Ascending aorta (tissue), 2 donors: ENCODE results near the gene GALNT17. TPM values are rescaled to one million over a fixed set of nuclear protein-coding genes. Genes with fewer than 3 reads are reported as not detected.

ENCODE experiments used
- DNase-seq, 2 donors: peaks; one replicate each; pipeline ENCODE4 v3.0.0-alpha.2; 2019; ENCODE audit warnings: low spot score in 2 of 2
- H3K27ac ChIP-seq, 2 donors: fragments of 200-600 bp; sonication (generic); one replicate each; pipeline ENCODE4 v1.5.1; 2016 to 2017; ENCODE audit warnings: mild to moderate bottlenecking in 1 of 2
- H3K27me3 ChIP-seq: fragments of 200-600 bp; sonication (generic); one replicate; pipeline ENCODE4 v1.5.1; 2017
- H3K36me3 ChIP-seq, 2 donors: fragments of 200-600 bp; sonication (generic); one replicate each; pipeline ENCODE4 v1.5.1; 2016
- H3K4me1 ChIP-seq, 2 donors: fragments of 200-600 bp; sonication (generic); one replicate each; pipeline ENCODE4 v1.5.1; 2016 to 2017; ENCODE audit warnings: mild to moderate bottlenecking in 1 of 2
- H3K4me3 ChIP-seq, 2 donors: fragments of 200-600 bp; sonication (generic); one replicate each; pipeline ENCODE4 v1.5.1; 2016 to 2017; ENCODE audit warnings: mild to moderate bottlenecking in 1 of 2
- H3K9me3 ChIP-seq, 2 donors: fragments of 200-600 bp; sonication (generic); one replicate each; pipeline ENCODE4 v1.5.1; 2016
- intact Hi-C: fragments of 100-400 bp; cut with DNase I; formaldehyde crosslinking; loops from one replicate; pipeline ENCODE4 v1.15.1; 2023
- total RNA-seq: library from RNA; depleted of rRNA; stranded (reverse); fragments of >200 nt; gene quantifications from one replicate; pipeline ENCODE4 v1.1.0, GENCODE V29; 2016
- TF ChIP-seq, protein P1 (sequence below), 3 experiments: fragments of 200-600 bp in 2 of 3; fragments of 450-650 bp in 1 of 3; sonication (generic) in 2 of 3; IDR thresholded peaks; one replicate each; pipeline ENCODE4 v1.5.1; 2016 to 2019; ENCODE audit warnings: antibody characterized with exemption in 3 of 3, mild to moderate bottlenecking in 1 of 3, moderate library complexity in 1 of 3

The GALNT17 gene
- total RNA-seq, 1 donor from 2014 or later = 29.8 TPM

DNA sequence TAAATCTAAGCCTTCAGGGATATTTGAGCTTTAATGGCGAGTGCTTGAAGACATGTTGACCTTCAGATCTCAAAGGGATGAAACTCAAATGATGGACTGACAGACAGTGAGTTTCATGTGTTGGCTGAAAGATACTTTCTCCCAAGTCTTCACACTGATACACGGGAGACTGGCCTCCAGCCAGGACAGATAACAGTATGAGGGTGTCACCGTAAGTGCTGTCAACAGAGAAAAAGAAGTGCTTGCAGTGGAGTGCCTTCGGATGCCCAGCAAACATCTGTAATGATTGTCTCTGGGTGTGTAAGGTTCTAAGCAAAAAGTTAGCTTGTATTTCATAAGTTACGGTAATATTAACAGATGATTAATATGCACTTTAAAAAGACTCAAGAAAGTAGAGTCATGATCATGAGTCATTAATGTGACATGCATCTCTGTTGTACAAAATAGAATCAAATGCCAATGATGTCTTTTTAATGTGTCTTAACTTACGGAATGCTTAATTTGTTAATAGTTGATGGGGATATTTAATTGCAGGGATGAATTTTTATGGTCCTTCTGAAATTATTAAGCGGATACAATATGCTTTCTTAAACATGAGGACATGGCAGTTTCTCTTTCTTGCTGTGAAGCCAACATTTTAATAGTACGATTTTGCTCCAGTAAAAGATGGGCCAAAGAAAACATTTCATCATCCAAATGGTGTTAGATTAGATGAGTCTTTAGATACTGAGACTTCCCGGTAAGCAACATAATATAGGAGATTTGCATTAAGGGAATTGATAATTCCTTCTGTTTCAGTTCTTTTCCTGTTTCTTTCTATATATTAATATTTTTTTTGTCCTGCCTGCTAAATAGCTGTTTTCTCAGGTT lies 292.5 kb downstream of the GALNT17 start:
- intact Hi-C loops = loop anchor here (10.0 kb wide), 1 partner anchor 310 kb away; no protein-coding TSS in a partner anchor
- H3K4me1 ChIP-seq = no peaks in the 10 kb centered on the region
- H3K4me3 ChIP-seq = no peak overlapping the region
- no peaks in the 10 kb centered on the region for H3K9me3 ChIP-seq
- no peaks in the 10 kb centered on the region for H3K27me3 ChIP-seq
- no peak for DNase-seq
- no peak overlapping the region for H3K27ac ChIP-seq
- H3K36me3 ChIP-seq = peaks cover 0 to 5% of the 10 kb centered on the region in 2 donors
- TF ChIP-seq, protein P1, sequence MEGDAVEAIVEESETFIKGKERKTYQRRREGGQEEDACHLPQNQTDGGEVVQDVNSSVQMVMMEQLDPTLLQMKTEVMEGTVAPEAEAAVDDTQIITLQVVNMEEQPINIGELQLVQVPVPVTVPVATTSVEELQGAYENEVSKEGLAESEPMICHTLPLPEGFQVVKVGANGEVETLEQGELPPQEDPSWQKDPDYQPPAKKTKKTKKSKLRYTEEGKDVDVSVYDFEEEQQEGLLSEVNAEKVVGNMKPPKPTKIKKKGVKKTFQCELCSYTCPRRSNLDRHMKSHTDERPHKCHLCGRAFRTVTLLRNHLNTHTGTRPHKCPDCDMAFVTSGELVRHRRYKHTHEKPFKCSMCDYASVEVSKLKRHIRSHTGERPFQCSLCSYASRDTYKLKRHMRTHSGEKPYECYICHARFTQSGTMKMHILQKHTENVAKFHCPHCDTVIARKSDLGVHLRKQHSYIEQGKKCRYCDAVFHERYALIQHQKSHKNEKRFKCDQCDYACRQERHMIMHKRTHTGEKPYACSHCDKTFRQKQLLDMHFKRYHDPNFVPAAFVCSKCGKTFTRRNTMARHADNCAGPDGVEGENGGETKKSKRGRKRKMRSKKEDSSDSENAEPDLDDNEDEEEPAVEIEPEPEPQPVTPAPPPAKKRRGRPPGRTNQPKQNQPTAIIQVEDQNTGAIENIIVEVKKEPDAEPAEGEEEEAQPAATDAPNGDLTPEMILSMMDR (IDR thresholded peaks at IDR 0.05) = no peak

DNA sequence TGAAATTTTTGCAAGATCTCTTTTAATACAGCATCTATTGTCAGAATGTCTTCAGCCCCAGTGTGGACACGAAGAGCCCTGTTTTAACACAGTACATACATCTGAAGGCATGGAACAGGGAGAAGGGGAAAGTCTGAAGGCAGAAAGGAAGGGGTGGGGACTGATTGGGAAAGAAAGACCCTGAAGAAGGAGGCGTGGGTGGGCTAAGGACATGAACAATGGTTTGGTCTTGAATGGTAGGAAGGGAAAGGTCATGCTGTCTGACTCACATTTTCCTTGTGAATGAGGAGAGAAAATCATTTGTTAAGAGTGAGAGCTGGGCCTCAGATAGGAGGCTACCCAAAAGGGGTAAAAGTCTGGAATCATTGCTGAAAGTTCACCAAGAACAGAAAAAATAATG lies 297.1 kb downstream of the GALNT17 start:
- Histone ChIP-seq H3K27ac (no peak overlapping the region), H3K9me3 (no peaks in the 10 kb centered on the region), H3K4me3 (no peak overlapping the region), H3K36me3 (no peaks in the 10 kb centered on the region), H3K4me1 (no peaks in the 10 kb centered on the region), H3K27me3 (no peaks in the 10 kb centered on the region)
- no peak for DNase-seq
- intact Hi-C loops = loop anchor here (10.0 kb wide), 1 partner anchor 306 kb away; no protein-coding TSS in a partner anchor
- TF ChIP-seq, protein P1 (IDR thresholded peaks at IDR 0.05) = no peak

DNA sequence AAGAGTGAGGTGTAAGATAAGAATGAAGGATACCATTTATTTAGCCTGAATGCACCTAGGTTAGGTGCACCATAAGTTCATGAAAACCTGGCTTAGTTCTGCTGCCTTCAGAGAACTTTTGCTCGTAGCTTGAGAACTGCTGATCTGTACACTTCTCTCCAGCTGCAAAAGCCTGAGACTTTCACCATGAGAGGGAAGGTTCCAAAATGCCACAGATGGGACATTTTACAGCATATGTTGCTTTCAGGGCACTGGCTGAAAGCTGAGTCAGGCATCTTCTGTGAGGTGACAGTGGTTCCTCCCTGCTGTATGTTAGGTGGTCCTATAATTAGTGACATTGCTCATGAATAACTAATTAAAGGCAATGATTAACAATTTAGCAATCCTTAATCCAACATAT lies 298.3 kb downstream of the GALNT17 start:
- no peaks in the 10 kb centered on the region for H3K4me1 ChIP-seq
- no peak overlapping the region for H3K4me3 ChIP-seq
- H3K9me3 ChIP-seq = no peaks in the 10 kb centered on the region
- no peak for DNase-seq
- TF ChIP-seq, protein P1 (IDR thresholded peaks at IDR 0.05) = no peak
- H3K36me3 ChIP-seq = no peaks in the 10 kb centered on the region
- H3K27ac ChIP-seq = no peak overlapping the region
- intact Hi-C loops = no loop called here
- H3K27me3 ChIP-seq = no peaks in the 10 kb centered on the region

DNA sequence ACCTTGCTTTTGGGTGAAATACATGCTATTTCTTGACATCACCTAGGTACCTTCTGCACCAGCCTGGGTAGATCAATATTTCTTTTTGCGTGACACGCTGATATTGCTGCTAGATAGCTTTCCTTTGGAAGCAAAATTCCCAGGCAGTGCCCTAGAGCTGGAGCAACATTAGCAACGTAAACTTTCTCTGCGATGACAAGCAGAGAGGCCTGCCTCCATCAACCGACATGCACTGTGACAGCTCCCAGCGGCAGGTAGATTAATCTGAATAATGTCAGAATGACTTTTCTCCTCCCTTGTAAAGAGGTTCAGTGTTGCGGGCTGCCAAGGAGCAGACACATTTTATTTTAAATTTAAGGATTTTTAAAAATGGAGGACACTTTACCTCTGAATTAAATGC lies 307.4 kb downstream of the GALNT17 start:
- intact Hi-C loops = no loop called here
- H3K27me3 ChIP-seq = no peaks in the 10 kb centered on the region
- no peak for DNase-seq
- no peak overlapping the region for H3K4me3 ChIP-seq
- TF ChIP-seq, protein P1 (IDR thresholded peaks at IDR 0.05) = no peak
- no peaks in the 10 kb centered on the region for H3K4me1 ChIP-seq
- H3K9me3 ChIP-seq = no peaks in the 10 kb centered on the region
- no peaks in the 10 kb centered on the region for H3K36me3 ChIP-seq
- no peak overlapping the region for H3K27ac ChIP-seq

DNA sequence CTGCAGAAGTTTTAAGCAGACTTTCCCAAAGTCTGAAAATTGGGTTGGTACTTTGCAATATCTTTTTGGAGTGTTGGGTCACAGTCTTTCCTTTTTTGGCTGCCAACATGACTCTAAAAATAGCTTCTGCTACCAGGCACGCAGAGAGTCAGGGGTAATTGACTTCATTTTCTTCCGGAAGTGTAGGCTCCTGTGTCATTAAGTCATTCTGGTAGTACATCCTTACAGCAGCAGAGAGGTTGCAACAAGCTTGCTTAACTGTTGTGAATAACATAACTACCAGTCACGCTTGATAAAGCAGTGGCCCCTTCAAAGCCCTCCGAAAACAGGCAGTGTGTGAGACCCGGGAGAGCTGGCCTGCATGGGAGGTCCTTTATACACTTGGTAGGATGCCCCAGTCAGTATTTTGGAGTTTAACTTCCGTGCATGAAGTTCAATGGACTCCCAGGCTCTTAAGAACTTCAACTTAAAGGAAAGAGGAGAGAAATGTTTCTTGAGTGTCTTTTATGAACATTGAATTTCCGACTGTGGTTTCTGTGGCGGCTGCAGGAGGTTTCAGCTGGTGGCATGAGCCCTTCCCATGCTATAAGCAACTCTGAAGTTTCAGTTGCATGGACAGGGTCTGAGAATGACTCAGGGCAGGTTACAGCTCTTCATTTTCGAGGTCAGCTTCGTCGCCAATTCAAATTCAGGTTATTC lies 310.7 kb downstream of the GALNT17 start:
- TF ChIP-seq, protein P1 (IDR thresholded peaks at IDR 0.05) = no peak
- intact Hi-C loops = no loop called here
- Histone ChIP-seq H3K27ac (no peak overlapping the region), H3K27me3 (no peaks in the 10 kb centered on the region), H3K4me1 (no peaks in the 10 kb centered on the region), H3K9me3 (no peaks in the 10 kb centered on the region), H3K4me3 (no peak overlapping the region), H3K36me3 (no peaks in the 10 kb centered on the region)
- DNase-seq = no peak
